GM12878 (cell line): ENCODE results near the gene CYTIP. TPM values are rescaled to one million over a fixed set of nuclear protein-coding genes. Genes with fewer than 3 reads are reported as not detected.
A peak's percentile ranks its signal among the peaks of the same experiment; 100 is the strongest.

ENCODE experiments used
- ATAC-seq: fragments of 200-7000 bp; cut with Tn5 transposase; 3 replicates; pipeline ENCODE4 v1.9.1; 2020; ENCODE audit warnings: mild to moderate bottlenecking, moderate library complexity
- BruUV-seq: library from RNA; stranded (reverse); fragments of 400-500 nt; replicated peaks from 2 replicates; lab custom pipeline; 2021; lab: Mats Ljungman, UMichigan
- CTCF ChIA-PET: fragments of 300-600 bp; sonication (Branson Sonifier 250); formaldehyde crosslinking; extraction: SDS; loops from one replicate; lab custom pipeline; 2021; ENCODE audit warnings: inconsistent platforms; lab: Yijun Ruan, JAX
- POLR2A ChIA-PET: fragments of 350-600 bp; formaldehyde crosslinking; extraction: SDS; loops from one replicate; lab custom pipeline; 2021; ENCODE audit warnings: inconsistent platforms; lab: Charles Lee
- RAD21 ChIA-PET: fragments of 300-600 bp; sonication (Branson Sonifier 250); formaldehyde crosslinking; loops from one replicate; lab custom pipeline; 2023; ENCODE audit warnings: antibody characterized with exemption; ENCODE audit not compliant: unreplicated experiment; lab: Charles Lee
- SMC1A ChIA-PET: fragments of 300-600 bp; sonication (Branson Sonifier 250); formaldehyde crosslinking; loops from one replicate; lab custom pipeline; 2023; ENCODE audit not compliant: unreplicated experiment, uncharacterized antibody; lab: Charles Lee
- DNase-seq: peaks from one replicate; pipeline ENCODE4 v3.0.0-alpha.2; 2011; ENCODE audit warnings: low read depth, low spot score
- FAIRE-seq: peaks from 3 replicates; lab custom pipeline; 2011; peaks lifted over from hg19 to GRCh38; lab: Jason Lieb, UNC
- H2AFZ ChIP-seq: 2 replicates; pipeline ENCODE4 v1.6.0; 2011; ENCODE audit warnings: low read depth, low read length, control low read depth; ENCODE audit not compliant: control insufficient read depth
- H3K27ac ChIP-seq: 2 replicates; pipeline ENCODE4 v1.5.1; 2011; ENCODE audit warnings: control low read depth; ENCODE audit not compliant: control insufficient read depth, insufficient read depth
- H3K27me3 ChIP-seq, 2 experiments: replicated peaks in 1 of 2; 2 replicates each; pipeline versions ENCODE4 v1.6.0 to v1.6.1; 2011; ENCODE audit warnings: low read length in 1 of 2; ENCODE audit not compliant: control insufficient read depth in 2 of 2, insufficient read depth in 2 of 2
- H3K36me3 ChIP-seq, 2 experiments: 2 replicates each; pipeline ENCODE4 v1.5.1; 2011; ENCODE audit warnings: low read length in 1 of 2; ENCODE audit not compliant: control insufficient read depth in 2 of 2, insufficient read depth in 2 of 2
- H3K4me1 ChIP-seq: 2 replicates; pipeline ENCODE4 v1.6.1; 2011; ENCODE audit warnings: mild to moderate bottlenecking, low read length, moderate library complexity, mixed read lengths; ENCODE audit not compliant: control insufficient read depth, insufficient read depth
- H3K4me2 ChIP-seq: 2 replicates; pipeline ENCODE4 v1.6.0; 2011; ENCODE audit warnings: control low read depth; ENCODE audit not compliant: control insufficient read depth, insufficient read depth
- H3K4me3 ChIP-seq: fragments of 200-600 bp; sonication (generic); 2 replicates; pipeline ENCODE4 v1.5.1; 2016
- H3K79me2 ChIP-seq: 2 replicates; pipeline ENCODE4 v1.6.0; 2011; ENCODE audit warnings: low read length; ENCODE audit not compliant: control insufficient read depth, insufficient read depth
- H3K9ac ChIP-seq: 2 replicates; pipeline ENCODE4 v1.8.0; 2011; ENCODE audit warnings: low read length, control low read depth, mixed read lengths; ENCODE audit not compliant: control insufficient read depth, insufficient read depth
- H3K9me3 ChIP-seq: replicated peaks from 3 replicates; pipeline ENCODE4 v1.5.1; 2011; ENCODE audit warnings: mild to moderate bottlenecking, low read length; ENCODE audit not compliant: control insufficient read depth, insufficient read depth
- H4K20me1 ChIP-seq: 2 replicates; pipeline ENCODE4 v1.6.0; 2011; ENCODE audit not compliant: control insufficient read depth, insufficient read depth
- BCL3 ChIP-seq: IDR thresholded peaks from 2 replicates; pipeline ENCODE4 v1.6.1; 2011; ENCODE audit warnings: borderline replicate concordance, low read depth, mild to moderate bottlenecking, moderate library complexity, low read length; ENCODE audit not compliant: insufficient read depth, poor library complexity, severe bottlenecking
- BHLHE40 ChIP-seq, 2 experiments: fragments of 450-650 bp in 1 of 2; IDR thresholded peaks; 2 replicates each; pipeline ENCODE4 v1.6.1; 2011 to 2017; ENCODE audit warnings: low read depth in 2 of 2, borderline replicate concordance in 1 of 2, improper control_type of control experiment in 1 of 2, low read length in 1 of 2, mild to moderate bottlenecking in 1 of 2
- ETV6 ChIP-seq, 2 experiments: fragments of 450-650 bp in 1 of 2; IDR thresholded peaks in 1 of 2; conservative IDR thresholded peaks in 1 of 2; 2 replicates each; pipeline ENCODE4 v1.6.1; 2014; ENCODE audit warnings: antibody characterized with exemption in 1 of 2, borderline replicate concordance in 1 of 2, low read depth in 1 of 2, mild to moderate bottlenecking in 1 of 2, moderate library complexity in 1 of 2
- HDGF ChIP-seq: fragments of 450-650 bp; IDR thresholded peaks from 2 replicates; pipeline ENCODE4 v1.6.1; 2016; ENCODE audit warnings: antibody characterized with exemption
- IKZF2 ChIP-seq, 2 experiments: fragments of 450-650 bp; IDR thresholded peaks; 2 replicates each; pipeline ENCODE4 v1.6.1; 2017; ENCODE audit warnings: mild to moderate bottlenecking in 2 of 2, moderate library complexity in 2 of 2
- PML ChIP-seq: IDR thresholded peaks from 2 replicates; pipeline ENCODE4 v1.6.1; 2012; ENCODE audit warnings: low read length, inconsistent platforms
- POLR2A ChIP-seq: IDR thresholded peaks from 2 replicates; pipeline ENCODE4 v1.6.1; 2011; ENCODE audit warnings: low read depth, mild to moderate bottlenecking, low read length
- SKIL ChIP-seq: fragments of 450-650 bp; IDR thresholded peaks from 2 replicates; pipeline ENCODE4 v1.6.1; 2017; ENCODE audit warnings: mild to moderate bottlenecking, low read depth, inconsistent platforms; ENCODE audit not compliant: poor library complexity, severe bottlenecking
- SREBF1 ChIP-seq: IDR thresholded peaks from 2 replicates; pipeline ENCODE4 v1.6.1; 2012; ENCODE audit warnings: mild to moderate bottlenecking, low read length
- STAT1 ChIP-seq: fragments of 450-650 bp; conservative IDR thresholded peaks from 2 replicates; pipeline ENCODE4 v1.6.1; 2014; ENCODE audit warnings: antibody characterized with exemption, mild to moderate bottlenecking
- TBL1XR1 ChIP-seq: IDR thresholded peaks from 2 replicates; pipeline ENCODE4 v1.6.1; 2012; ENCODE audit warnings: low read depth, low read length, improper control_type of control experiment
- TCF12 ChIP-seq: IDR thresholded peaks from 2 replicates; pipeline ENCODE4 v1.6.1; 2011; ENCODE audit warnings: low read depth, mild to moderate bottlenecking, low read length
- ZNF24 ChIP-seq: fragments of 450-650 bp; IDR thresholded peaks from 2 replicates; pipeline ENCODE4 v1.6.1; 2017; ENCODE audit warnings: antibody characterized with exemption, mild to moderate bottlenecking
- WGBS: methylation state at CpG from one replicate; pipeline ENCODE4 v1.1.6; 2016; ENCODE audit warnings: low lambda C conversion rate; ENCODE audit not compliant: insufficient replicate concordance, insufficient coverage; ENCODE audit errors: missing lambda C conversion rate; 5-methylcytosine and 5-hydroxymethylcytosine counted together
- in situ Hi-C: fragments of 300-500 bp; cut with MboI; formaldehyde crosslinking; loops from 9 replicates; pipeline ENCODE4 v1.14.3; 2018; ENCODE audit warnings: mixed read lengths
- intact Hi-C: fragments of 100-400 bp; cut with micrococcal nuclease; formaldehyde crosslinking; loops from one replicate; pipeline ENCODE4 v1.14.2; 2022; ENCODE audit not compliant: unreplicated experiment
- polyA plus RNA-seq, 11 experiments: library from polyadenylated mRNA; depleted of rRNA in 4 of 11; unstranded in 6 of 11; stranded (reverse) in 5 of 11; fragments of >200 nt; fragmentation: Nextera tagmentation in 4 of 11; fragmentation: Illumina TruSeq in 1 of 11; extraction: Ambion mirVana in 4 of 11; extraction: Trizol in 1 of 11; gene quantifications; 1 replicate in 1 of 11; 2 replicates in 10 of 11; pipeline versions ENCODE4 v1.2.1 to v1.2.3, GENCODE V29; 2011 to 2016; ENCODE audit warnings: inconsistent platforms in 2 of 11, missing spikeins in 2 of 11, low read depth in 1 of 11
- total RNA-seq, 4 experiments: library from RNA; depleted of rRNA in 3 of 4; stranded (reverse); fragments of >200 nt in 3 of 4; fragmentation: Illumina TruSeq in 1 of 4; extraction: Trizol in 1 of 4; gene quantifications; 2 replicates each; pipeline versions ENCODE4 v1.2.1 to v1.2.3, GENCODE V29; 2013 to 2021
- TF ChIP-seq, protein P1 (sequence below): fragments of 450-650 bp; IDR thresholded peaks from 2 replicates; pipeline ENCODE4 v1.6.1; 2018; ENCODE audit warnings: mild to moderate bottlenecking, low read depth, moderate library complexity; ENCODE audit not compliant: partially characterized antibody

The CYTIP gene
- total and polyA plus RNA-seq, 10 of the 15 experiments (the other 5 are each of a cell fraction or from before 2014, with no cell fraction given) = 55.1 to 178 (median 73.4) TPM

- Histone ChIP-seq H3K36me3 (peaks cover 6 to 31% of the 10 kb centered on the region in 2 experiments), H3K4me2 (peak overlapping the region; percentile 36), H2AFZ (no peak overlapping the region), H3K4me1 (peaks cover 38% of the 10 kb centered on the region), H3K79me2 (peaks cover 18% of the 10 kb centered on the region), H3K27ac (peak overlapping the region; percentile 86), H3K27me3 (no peaks in the 10 kb centered on the region), H3K4me3 (no peak overlapping the region), H3K9me3 (no peaks in the 10 kb centered on the region), H3K9ac (peak overlapping the region; percentile 14; the same call in 1 of the 2 replicates), H4K20me1 (no peaks in the 10 kb centered on the region; the same call in 1 of the 2 replicates)
- DNase-seq (peak; percentile 97), ATAC-seq (peak; percentile 87), FAIRE-seq (peak; percentile 97)
- ChIA-PET RAD21 (interaction anchor here (0.9 to 5.7 kb wide), 19 partner anchors 8 to 106 kb away, joined by 3 to 116 read pairs (median 5); partner anchors contain the start of genes CYTIP and ERMN), SMC1A (interaction anchor here (0.7 to 8.0 kb wide), 21 partner anchors 11 to 109 kb away, joined by 3 to 111 read pairs (median 4); partner anchors contain the start of gene CYTIP), CTCF (interaction anchor here (1.0 to 6.6 kb wide), 12 partner anchors 9 to 108 kb away, joined by 3 to 56 read pairs (median 6); partner anchors contain the start of genes CYTIP and ERMN), POLR2A (interaction anchor here (0.5 to 3.2 kb wide), 11 partner anchors 9 to 91 kb away, joined by 3 to 47 read pairs (median 5); partner anchors contain the start of gene CYTIP)
- in situ Hi-C loops (loop anchor here (5.0 to 25.0 kb wide), 2 partner anchors 86 to 901 kb away; partner anchors contain the start of gene ERMN), intact Hi-C loops (loop anchor here (1.0 to 2.0 kb wide), 5 partner anchors 9 to 87 kb away; no protein-coding TSS in a partner anchor)
- 3% methylated on average over 4 of the region's 4 CpGs for WGBS
- BruUV-seq = TSS peak; percentile 72
- TF ChIP-seq ZNF24 = peak; percentile 75; the same call in 1 of the 2 replicates
- TF ChIP-seq, protein P1, sequence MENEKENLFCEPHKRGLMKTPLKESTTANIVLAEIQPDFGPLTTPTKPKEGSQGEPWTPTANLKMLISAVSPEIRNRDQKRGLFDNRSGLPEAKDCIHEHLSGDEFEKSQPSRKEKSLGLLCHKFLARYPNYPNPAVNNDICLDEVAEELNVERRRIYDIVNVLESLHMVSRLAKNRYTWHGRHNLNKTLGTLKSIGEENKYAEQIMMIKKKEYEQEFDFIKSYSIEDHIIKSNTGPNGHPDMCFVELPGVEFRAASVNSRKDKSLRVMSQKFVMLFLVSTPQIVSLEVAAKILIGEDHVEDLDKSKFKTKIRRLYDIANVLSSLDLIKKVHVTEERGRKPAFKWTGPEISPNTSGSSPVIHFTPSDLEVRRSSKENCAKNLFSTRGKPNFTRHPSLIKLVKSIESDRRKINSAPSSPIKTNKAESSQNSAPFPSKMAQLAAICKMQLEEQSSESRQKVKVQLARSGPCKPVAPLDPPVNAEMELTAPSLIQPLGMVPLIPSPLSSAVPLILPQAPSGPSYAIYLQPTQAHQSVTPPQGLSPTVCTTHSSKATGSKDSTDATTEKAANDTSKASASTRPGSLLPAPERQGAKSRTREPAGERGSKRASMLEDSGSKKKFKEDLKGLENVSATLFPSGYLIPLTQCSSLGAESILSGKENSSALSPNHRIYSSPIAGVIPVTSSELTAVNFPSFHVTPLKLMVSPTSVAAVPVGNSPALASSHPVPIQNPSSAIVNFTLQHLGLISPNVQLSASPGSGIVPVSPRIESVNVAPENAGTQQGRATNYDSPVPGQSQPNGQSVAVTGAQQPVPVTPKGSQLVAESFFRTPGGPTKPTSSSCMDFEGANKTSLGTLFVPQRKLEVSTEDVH = no peak
- TF ChIP-seq SKIL = peak; percentile 94
- peak; percentile 48 to 81; a peak in 3 of 4 replicates for TF ChIP-seq IKZF2 (IDR thresholded peaks at IDR 0.05)
- TF ChIP-seq ETV6 (conservative IDR thresholded peaks at IDR 0.05 in 1 of 2, IDR thresholded peaks at IDR 0.05 in 1 of 2; ENCODE audit: borderline replicate concordance in 1 of 2, low read depth in 1 of 2) = peak in 1 of 2 experiments; percentile 81; a peak in 2 of 4 replicates
- peak; percentile 62 to 67; a peak in 2 of 4 replicates for TF ChIP-seq BHLHE40 (IDR thresholded peaks at IDR 0.05; ENCODE audit: borderline replicate concordance in 1 of 2, low read depth in 2 of 2, low read length in 1 of 2)
- TF ChIP-seq STAT1 = no peak
- peak; percentile 97 for TF ChIP-seq BCL3
- TF ChIP-seq SREBF1 = no peak
- peak; percentile 18; the same call in 1 of the 2 replicates for TF ChIP-seq POLR2A
- TF ChIP-seq TBL1XR1 = peak; percentile 57; the same call in 1 of the 2 replicates
- peak; percentile 81 for TF ChIP-seq PML
- peak; percentile 55; the same call in 1 of the 2 replicates for TF ChIP-seq TCF12
- TF ChIP-seq HDGF = peak; percentile 36; the same call in 1 of the 2 replicates
Measured at GRCh38 chr2:157413326-157414035, 30.4 kb downstream of the CYTIP start.
